A172 (cell line): ENCODE data around the gene UBAC2. TPM values are rescaled to one million over a fixed set of nuclear protein-coding genes. Genes with fewer than 3 reads are reported as not detected.

Experiments used
- DNase-seq: peaks from one replicate; pipeline ENCODE4 v3.0.0-alpha.2; 2015; ENCODE audit warnings: low spot score
- total RNA-seq: library from RNA; depleted of rRNA; stranded (reverse); fragments of >200 nt; shearing (Covaris generic); gene quantifications from 2 replicates; pipeline ENCODE4 v1.2.3, GENCODE V29; 2014; rRNA removed

UBAC2 gene, protein sequence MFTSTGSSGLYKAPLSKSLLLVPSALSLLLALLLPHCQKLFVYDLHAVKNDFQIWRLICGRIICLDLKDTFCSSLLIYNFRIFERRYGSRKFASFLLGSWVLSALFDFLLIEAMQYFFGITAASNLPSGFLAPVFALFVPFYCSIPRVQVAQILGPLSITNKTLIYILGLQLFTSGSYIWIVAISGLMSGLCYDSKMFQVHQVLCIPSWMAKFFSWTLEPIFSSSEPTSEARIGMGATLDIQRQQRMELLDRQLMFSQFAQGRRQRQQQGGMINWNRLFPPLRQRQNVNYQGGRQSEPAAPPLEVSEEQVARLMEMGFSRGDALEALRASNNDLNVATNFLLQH
- 41.6 and 42.2 TPM in 2 replicates for total RNA-seq

DNA sequence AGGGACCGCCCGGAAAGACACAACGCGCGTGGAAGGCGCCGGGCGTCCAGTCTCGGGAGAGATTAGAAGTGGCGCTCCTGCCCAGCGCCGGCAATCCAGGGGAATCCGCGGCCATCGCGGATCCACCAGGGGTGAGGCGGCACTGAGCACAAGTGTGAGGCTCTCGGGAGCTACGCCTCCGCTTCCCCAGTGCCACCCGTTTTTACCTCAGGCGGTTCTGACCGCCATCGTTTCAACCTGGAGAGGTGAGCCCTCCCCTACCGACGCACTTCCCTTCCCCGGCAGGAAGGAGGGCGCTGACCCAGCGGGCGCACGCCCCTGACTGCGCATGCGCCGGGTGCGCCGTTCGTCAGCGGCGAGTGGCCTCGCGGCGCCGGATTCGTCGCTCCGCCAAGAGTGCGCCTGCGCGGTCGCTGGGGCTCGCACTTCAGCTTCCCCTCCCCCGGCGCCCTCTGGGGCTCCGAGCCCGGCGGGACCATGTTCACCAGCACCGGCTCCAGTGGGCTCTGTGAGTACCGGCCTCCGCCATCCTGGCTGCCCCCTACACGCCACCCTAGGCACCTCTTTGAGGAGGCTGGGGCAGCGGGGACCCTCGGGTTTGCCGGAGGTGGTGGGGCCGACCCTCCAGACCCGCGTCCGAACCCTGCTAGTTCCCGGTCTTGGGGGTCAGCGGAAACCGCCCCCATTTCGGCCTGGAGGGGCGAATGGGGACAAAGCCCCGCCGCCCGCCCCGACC is at the start of gene UBAC2:
UBAC2 (plus strand) TSS at position 423 of the 736 bp plus-strand sequence; CDS start at position 478, 55 bp downstream.
- peak; percentile 87 for DNase-seq

DNA sequence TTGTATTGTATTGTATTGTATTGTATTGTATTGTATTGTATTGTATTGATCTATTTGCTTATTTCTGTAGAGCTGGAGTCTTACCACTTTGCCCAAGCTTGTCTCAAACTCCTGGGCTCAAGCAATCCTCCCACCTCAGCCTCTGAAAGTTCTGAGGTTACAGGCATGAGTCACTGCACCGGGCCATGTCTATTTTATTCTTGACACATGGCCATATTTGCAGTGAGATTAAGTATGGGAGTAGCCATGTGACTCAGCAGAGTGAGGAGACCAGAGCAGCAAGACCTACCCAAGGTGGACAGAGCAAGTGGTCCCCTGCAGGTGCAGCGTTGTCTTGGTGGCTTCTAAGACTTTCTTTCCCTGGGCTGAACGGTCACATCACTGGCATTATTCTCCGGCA is 49.1 kb upstream of the UBAC2 start:
- DNase-seq = peak; percentile 85

DNA sequence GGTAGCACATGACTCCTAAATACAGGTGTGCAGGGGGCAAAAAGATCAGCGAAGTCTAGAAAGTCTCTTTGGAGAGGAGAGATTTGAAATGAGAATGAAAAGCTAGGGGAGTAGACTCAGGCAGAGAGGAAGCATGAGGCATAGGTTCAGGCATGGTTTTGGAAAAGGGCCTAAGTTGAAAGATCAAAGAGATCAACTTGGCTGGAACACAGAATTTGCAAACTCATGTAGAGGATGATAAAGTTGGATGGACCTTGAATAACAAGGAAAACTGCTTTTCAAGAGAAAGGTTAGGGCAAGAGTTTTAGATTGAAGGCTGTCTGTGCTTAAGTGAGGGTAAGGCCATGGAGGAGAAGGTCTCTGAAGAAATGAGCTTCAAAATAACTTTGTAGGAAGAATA is 47.4 kb upstream of the UBAC2 start:
- no peak for DNase-seq

DNA sequence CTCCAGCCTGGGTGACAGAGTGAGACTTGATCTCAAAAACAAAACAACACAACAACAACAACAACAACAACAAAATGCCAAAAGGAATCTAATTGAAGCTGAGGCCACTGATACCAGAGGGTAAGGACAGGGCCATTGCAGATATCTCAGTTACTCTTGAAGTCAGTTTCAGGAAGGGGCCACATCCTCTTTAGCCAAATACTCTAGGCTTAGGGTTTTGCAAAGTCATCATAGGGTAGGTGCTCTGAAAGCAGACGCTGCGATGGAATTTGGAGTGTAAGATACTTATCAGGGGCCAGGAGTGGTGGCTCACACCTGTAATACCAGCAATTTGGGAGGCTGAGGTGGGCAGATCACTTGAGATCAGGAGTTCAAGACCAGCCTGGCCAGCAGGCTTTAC is 46.6 kb upstream of the UBAC2 start:
- DNase-seq = no peak

DNA sequence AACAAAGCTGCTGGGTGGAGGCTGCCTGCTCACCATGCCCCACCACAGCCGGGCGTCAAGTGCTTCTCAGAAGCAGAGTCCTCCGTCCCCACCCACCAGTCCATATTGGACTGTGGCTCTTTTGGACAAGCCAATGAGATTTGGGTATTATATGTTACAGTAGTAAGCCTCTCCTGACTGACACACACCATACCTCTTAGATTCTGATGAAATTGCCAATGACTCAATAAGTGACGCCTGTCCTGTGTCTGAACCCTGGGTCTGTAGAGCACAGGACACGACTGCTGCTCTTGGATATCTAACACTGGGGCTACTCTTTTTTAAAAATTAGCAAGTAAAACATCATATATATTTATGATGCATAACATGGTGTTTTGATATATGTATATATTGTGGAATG is 44.8 kb upstream of the UBAC2 start:
- no peak for DNase-seq

DNA sequence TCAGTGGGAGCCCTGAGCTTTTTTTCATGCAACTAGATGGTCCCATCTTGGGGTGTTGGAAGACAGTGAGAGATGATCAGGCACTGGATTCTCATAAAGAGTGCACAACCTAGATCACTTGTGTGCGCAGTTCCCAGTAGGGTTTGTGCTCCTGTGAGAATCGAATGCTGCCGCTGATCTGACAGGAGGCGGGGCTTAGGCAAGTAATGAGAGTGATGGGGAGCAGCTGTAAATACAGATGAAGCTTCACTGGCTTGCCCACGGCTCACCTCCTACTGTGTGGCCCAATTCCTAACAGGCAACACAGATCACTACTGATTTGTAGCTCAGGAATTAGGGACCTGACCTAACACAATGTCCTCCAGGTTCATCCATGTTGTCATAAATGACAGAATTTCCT is 43.6 kb upstream of the UBAC2 start:
- DNase-seq = no peak

DNA sequence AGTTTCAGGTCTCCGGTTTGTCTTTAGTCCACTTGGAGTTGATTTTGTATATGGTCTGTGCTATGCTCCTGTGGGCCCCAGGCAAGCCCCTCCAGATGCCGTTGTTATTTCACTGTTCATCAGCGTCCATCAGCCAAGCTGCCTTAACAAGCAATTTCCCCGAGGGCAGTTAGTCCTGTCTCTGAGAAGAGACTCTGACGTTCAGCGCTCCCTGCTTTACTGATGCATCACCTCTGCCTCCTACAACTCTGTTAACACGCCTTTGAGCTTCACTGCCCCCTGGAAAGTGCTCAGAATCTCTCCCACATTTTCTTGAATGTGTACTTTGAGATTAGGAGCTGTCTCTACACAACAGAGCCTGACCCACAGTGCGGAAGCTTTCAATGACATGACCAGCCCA is 41.8 kb upstream of the UBAC2 start:
- no peak for DNase-seq

DNA sequence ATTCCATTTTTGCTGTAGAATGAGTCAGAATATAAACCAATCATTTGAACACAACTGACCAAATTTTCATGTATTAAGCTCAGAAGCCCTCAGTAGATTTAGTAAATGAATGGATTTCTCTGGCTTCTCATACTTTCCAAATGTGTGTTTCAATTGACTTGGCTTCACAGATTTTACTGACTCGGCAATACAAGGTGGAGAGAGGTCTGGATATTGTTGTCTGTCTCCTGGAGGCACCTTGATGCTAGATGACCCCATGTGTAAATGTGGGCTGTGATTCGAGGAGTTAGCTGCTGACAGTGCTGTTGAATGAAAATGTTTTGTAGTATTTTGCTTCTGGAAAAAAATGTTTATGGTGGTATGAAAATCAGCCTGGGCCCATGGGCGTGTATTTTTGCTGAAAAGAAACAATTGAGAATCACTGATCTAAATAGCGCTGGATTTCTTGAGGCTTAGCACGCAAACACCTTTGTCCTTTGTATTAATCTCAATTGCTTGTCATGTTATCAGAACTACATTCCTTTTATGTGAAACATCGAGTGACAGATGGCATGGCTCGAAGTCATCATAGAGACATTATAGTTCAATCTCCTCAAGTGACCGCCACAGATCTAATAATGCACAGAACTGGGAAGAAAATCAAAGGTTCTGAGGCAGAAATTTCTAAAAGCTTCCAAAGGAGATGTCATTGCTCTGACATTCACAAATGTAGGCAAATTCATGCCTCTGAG is 41.2 kb upstream of the UBAC2 start:
- no peak for DNase-seq

DNA sequence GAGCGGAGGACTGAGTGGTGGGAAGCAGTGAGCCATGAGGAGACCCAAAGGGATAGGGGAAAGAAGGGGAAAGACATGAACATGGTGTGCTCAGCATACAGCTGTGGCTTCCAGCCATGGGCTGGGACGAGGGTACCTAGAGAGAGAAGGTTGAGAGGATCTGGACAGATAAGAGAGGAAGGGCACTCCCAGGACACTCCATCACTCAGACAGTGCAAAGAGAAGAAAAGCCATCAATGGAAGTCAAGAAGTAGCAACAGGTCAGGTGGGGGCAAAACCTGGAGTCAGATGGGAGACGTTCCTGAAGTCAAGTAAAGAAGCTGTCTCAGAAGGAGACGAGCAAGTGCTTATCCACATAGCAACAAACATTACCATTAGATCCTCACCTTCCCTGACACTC is 40.2 kb upstream of the UBAC2 start:
- no peak for DNase-seq

DNA sequence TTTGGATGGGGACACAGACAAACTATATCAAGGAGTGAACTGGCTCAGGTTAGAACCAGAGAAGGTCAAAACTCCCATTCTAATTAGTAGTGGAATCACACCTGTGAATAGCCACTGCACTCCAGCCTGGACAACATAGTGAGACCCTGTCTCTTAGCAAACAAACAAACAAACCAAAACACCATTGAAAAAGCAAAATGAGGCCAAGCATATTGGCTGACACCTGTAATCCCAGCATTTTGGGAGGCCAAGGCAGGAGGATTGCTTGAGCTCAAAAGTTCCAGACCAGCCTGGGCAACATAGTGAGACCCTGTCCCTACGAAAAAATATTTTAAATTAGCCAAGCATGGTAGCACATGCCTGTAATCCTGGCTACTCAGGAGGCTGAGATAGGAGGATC is 39.1 kb upstream of the UBAC2 start:
- DNase-seq = no peak

DNA sequence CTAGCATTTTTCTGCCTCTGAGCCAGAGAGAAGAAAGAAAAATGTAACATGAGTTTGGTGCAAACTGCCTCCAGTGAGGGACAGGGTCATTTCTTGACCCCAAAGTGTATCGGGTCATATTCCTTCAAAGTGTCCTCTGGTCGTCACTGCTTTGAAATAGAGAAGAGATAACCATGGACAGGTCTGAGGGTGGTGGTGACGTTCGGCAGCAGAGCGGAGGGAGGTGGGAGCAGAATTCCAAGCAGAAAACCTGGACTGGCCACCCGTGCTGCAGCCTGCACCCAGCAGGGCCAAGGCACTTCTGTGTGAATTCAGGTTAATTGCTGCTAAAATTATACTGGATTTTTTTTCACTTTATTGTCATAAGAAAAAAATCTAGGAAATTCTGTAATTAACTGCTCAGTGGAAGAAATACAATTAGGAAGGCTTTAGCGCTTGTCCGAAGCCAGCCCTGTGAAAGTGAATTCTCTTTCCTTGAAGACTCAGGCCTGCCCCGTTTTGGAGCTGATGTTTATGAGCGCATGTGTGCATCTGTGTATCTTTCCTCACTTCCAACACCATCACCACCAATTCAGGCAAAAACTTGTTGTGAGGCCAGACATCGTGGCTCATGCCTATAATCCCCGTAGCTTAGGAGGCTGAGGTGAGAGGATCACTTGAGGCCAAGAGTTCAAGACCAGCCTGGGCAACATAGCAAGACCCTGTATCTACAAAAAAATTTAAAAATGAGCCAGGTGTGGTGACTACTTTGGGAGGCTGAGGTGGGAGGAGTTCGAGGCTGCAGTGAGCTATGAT is 37.9 kb upstream of the UBAC2 start:
- no peak for DNase-seq

DNA sequence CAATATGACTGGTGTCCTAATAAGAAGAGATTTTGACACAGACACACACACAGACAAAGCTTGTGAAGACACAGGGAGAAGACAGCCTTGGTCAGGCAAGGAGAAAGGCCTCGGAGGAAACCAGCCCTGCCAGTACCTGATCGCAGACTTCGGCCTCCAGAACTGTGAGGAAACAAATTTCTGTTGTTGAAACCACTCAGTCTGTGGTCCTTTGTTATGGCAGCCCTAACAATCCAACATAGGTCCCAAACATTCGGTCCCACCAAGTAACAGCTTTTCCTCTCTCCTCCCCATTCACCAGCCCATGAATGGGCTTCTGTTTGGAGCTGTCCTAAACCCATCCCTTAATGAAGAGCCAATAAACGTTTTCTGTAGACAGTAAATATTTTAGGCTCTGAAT is 36.4 kb upstream of the UBAC2 start:
- DNase-seq = no peak

DNA sequence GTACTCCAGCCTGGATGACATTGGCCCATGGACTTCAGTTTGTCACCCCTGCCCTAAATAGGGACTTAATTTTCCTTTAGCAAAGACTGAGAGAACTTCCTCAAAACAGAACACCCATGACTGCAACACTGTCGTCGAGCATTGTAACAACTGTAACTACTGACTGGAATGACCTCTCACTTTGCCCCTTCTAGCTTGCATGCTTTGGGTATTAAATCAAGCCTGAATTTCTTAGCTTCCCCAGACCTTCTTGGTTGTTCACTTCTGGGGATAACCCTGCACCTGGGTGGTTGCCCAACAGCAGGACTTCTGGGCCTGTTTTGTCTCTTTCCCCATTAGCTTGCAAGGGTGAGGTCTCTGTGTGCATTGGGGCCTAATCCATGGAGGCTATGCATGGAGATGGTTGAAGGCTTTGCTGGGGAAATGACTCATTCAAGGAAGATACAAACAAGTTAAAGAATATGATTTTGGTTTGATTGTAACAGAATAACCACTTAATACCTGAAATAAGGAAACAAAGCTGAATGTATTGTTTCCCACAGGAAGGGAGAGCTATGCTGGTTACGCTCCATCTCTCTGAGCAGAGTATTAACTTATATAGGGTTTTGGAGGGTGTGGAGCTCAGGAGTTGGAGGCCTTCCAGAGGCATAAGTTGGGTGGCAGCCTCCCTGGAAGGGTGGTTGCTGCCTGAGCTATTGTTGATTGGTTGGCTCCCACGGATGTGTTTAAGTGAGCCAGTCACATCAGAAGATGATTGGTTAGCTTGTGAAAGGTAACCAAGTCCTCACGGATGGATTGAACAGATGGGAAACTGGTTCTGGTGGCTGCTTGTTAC is 34.7 kb upstream of the UBAC2 start:
- no peak for DNase-seq

DNA sequence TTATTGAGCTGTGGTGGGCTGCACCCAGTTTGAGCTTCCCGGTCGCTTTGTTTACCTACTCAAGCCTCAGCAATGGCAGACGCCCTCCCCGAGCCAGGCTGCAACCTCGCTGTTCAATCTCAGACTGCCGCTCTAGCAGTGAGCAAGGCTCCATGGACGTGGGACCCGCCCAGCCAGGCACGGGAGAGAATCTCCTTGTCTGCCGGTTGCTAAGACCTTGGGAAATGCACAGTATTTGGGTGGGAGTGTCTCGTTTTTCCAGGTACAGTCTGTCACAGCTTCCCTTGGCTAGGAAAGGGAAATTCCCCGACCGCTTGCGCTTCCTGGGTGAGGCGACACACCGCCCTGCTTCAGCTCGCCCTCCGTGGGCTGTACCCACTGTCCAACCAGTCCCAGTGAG is 27.7 kb upstream of the UBAC2 start:
- DNase-seq = no peak

DNA sequence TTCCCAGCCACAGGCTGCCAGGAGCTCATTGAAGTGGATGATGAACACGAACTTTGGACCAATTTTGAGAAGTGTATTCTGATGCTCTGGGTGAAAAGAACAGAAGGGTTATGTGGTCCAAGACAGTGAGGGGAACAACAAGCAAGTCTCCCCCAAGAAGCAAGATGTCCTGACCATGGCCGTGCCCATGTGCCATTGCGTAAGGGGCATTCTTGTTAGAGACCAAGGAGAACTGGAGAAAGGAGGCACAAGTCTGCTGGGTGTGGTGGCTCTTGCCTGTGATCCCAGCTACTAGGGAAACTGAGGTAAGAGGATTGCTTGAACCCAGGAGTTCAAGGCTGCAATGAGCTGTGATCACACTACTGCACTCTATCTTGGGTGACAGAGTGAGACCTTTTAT is 27.0 kb upstream of the UBAC2 start:
- no peak for DNase-seq

DNA sequence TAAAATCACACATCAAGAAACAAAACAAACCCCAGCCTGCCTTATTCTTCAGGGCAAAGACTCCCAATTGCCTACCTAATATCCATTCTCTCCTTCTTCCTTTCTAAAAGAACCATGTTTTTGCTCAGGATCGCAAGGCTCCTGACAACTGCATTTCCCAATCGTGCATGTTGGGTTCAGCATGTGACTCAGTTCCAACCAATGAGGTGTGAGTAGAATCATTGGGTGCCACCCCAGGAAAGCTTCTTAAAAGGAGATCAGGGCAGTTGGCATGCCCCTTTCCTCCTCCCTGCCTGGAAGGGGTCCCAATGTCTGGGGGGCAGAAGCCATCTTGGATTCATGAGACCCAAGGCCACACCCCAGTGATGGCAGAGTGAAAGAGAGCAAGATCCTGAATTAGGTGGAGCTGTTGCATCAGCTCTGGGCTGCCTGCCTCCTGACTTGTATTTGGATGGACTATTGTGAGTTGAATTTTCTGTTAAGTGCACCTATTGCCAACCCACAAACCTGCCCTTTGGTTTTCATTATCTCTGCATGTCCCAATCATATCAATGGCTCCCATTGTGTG is 26.0 kb upstream of the UBAC2 start:
- no peak for DNase-seq

DNA sequence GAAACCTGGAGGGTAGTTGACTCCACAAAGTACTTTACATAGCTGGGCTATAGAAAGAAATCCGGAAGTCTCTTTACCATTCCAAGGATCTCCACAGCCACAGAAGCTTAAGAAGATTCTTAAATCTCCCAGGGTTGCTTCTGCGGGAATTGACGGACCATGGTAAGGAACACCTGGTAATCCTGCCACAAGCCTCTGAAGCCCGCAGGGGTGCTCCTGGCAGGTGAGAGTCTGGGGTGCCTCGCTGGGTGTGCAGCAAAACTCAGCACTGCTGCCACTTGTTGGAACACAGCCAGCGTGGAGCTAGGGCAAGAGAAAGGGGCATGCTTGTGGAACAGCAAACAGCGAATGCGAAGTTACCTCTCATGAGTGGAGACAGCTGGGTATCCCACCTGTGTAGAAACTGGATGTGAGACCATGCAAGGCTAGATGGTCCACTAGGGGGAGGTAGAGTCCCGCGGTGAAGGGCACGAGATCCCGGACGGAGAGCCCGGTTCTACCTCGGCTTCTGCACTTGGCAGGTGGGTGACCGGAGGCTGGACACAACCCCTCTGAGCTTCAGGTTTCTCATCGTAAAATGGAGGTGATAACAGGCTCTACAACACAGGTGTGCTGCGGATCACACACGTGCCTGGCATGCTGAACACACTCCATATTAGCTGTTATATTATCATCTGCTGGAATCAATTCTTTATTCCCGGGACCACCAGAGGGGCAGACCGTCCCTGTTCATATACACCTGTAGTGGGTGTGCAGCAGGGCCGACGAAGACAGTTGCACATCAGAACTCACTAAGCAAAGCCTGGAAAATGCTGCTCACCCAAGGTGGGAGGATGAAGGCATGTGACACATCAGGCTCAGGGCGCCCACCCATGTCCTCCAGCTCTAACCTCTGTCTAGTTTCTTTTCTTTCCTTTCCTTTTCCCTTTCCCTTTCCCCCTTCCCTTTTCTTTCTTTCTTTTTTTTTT is 24.1 kb upstream of the UBAC2 start:
- DNase-seq = peak; percentile 59

DNA sequence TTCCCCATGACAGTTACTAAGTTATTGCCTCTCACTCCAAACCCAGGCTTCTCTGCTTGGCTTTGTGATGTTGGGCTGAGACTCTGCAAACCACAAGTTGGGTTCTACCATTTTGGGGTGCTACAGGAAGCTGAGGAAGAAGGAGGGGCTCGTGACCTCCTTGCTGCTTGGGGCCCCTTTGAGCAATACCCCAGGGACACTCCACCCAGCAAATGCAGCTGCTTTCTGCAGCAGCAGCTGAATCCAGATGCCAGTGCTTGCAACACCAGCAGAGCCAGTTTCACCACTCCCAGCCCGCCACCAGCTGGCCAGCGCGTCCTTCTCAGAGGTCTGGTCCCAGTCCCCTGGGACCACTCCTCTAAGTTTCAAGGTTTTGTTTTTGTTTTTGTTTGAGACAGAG is 22.0 kb upstream of the UBAC2 start:
- DNase-seq = no peak

DNA sequence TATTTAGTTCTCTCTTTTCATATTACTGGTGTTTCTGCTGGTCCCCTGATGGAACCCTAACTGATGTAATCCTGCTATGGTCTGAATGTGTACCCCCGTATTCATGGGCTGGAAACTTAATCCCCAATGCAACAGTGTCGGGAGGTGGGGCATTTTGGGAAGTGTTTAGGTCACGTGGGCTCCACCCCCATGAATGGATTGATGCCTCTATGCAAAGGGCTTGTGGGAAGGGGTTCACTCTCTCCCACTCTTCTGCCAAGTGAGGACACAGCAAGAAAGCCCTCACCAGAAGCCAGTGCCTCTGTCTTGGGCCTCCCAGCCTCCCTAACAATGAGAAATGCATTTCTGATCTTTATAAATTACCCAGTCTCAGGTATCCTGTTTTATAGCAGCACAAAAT is 21.2 kb upstream of the UBAC2 start:
- no peak for DNase-seq
